GM19372 (cell line): Measurements from ENCODE around the gene MKKS.
A peak's percentile ranks its signal among the peaks of the same experiment; 100 is the strongest.

ENCODE experiments used
- ATAC-seq: cut with Tn5 transposase; IDR thresholded peaks from one replicate; pipeline ENCODE4 v1.9.1; 2021; ENCODE audit warnings: mild to moderate bottlenecking, low read depth, moderate library complexity; ENCODE audit not compliant: unreplicated experiment

Gene MKKS

DNA sequence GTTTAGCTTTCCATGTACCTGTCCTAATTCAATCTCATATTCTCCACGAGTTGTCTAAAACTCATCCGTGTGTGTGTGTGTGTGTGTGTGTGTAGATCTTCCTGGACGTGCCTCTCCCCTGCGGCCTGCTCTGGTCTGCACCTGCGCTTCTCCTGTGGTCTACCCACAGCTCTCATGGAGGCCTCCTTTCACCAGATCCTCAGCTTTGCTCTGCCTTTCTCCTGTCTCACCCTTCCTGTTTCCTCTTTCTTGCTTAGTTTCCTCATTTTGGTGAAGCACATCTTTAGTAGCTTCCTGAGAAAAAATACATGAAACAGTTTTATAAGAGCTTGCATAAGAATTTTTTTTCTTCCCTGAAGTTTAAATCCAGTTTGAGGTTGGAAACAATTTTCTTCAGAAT, 19.2 kb upstream of the MKKS start:
- peak; percentile 94 for ATAC-seq

DNA sequence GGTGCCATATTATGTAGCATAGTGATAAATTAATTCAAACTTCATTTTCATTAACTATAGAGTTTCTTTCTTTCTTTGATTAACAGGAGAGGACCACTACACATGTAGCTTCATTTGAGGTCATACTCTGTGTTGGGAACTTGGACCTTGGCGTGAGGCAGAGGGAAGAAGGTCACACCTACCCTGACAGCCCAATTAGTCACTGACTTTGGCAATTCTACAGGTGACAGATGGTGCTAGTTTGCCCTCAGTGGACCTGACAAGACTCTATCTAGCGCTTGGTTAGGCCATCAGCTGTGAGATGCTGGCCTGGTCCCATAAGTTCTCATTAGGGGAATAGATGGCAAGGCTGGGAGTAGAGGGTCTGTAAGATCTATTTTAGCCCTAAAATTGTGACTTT, 15.2 kb upstream of the MKKS start:
- ATAC-seq = no peak

DNA sequence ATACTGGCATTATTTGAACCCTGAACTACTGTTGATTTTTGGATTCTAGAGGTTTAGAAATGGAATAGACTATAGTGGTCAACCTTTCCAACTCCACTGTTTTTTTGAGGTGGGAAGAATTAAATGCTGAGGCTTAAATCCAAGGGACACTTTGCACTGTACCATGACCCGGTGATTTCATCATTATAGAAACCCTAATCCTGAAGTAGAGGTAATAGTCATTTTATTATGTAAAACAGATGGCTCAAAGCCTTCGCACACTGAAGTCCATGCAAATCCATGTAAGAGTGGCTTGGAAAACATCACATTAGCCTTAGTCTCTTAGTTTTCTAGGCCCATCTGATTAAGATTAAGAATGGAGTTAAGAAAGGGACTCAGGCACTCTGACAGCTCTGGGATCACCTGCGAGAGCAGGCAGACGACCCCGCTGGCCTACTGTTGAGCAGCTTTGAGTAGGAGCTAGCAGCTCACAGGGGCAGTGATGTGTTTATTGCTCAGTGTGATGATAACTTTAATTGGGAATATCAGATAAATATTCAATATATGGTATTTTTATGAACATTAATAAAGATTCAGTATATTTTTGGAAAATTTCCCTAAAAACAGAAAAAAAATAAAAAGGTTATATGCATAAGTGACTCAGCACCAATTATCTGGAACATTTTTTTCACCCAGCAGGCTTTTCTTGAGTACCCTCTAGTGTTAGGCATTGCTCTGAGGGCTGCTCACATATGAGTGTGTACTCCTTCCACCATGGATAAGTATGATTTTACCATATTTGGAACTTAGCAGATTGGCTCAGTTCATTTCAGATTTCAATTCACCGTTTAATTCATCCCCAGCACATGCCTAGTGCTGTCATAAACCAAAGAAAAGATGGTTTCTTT, 14.5 kb upstream of the MKKS start:
- ATAC-seq = no peak

DNA sequence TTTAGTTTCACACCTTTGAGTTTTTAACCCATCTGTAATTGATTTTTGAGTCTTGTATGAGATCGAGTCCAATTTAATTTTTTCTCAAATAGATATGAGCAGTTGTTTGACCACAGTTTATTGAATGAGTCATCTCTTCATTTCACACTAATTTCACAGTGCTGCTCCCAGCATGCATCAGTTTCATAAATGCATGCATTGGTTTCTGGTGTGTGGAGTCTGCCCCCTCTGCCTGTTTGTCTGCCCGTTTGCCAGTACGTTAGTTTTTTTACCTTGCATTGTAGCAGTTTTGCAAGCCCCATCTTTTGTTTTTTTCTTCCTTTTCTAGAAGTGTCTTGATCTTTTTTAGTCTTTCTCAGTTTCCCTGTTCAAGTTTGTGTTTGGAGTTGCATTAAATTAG, 13.0 kb upstream of the MKKS start:
- ATAC-seq = peak; percentile 98

DNA sequence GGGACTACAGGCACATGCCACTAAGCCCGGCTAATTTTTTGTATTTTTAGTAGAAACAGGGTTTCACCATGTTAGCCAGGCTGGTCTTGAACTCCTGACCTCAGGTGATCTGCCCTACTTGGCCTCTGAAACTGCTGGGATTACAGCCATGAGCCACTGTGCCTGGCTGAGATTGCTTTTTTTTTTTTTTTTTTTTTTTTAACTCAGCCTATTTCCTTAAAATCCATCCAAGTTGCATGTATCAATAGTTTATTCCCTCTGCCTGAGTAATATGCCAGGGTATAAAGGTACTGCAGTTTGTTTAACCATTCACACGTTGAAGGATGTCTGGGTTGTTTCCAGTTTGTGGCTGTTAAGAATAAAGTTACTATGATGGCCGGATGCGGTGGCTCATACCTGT, 11.7 kb upstream of the MKKS start:
- no peak for ATAC-seq

DNA sequence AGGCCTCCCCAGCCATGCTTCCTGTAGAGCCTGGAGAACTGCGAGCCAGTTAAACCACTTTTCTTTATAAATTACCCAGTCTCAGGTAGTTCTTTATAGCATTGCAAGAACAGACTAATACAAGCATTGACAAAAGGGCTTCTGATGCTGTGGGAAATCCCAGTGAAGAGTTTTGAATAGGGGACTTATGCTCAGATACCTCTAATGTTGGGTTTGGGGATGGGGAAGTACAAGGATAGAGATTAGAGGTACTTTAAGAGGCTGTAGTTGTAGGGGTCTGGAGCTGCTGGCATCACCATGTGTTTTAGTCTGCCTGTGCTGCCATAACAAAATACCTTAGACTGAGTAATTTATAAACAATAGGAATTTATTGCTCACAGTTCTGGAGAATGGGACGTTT, 9.9 kb upstream of the MKKS start:
- ATAC-seq = no peak

DNA sequence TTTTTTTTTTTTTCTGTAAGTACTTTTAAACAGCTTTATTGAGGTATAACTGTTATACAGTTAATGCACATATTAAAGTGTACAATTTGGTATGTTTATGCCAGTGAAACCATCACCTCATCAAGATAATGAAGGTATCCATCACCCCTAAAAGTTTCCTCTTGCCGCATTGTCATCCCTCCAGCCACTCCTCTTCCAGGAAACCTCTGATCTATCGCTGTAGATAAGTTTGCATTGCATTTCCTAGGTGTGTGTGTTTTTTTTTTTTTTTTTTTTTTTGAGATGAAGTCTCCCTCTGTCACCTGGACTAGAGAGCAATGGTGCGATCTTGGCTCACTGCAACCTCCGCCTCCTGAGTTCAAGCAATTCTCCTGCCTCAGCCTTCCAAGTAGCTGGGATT, 4.2 kb upstream of the MKKS start:
- no peak for ATAC-seq

DNA sequence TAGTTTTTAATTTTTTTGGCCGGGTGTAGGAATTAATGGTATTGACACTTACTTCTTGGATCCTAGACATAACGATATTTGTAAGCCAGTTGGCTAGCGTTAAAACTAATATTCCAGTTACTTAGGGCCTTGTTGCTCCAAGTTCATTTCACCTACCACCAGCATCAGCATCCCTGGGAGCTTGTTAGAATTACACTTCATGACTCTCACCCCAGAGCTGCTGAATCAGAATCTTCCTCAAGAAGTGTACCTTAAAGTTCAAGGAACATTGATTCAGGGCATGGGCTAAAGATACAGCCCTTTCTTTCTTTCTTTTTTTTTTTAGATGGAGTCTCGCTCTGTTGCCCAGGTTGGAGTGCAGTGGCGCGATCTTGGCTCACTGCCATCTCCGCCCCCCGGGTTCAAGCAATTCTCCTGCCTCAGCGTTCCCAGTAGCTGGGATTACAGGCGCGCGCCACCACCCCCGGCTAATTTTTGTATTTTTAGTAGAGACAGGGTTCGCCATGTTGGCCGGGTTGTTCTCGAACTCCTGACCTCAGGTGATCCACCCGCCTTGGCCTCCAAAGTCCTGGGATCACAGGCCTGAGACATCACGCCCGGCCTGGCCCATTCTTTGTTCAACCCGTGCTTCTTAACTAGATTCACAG, 2.2 kb upstream of the MKKS start:
- ATAC-seq = no peak

DNA sequence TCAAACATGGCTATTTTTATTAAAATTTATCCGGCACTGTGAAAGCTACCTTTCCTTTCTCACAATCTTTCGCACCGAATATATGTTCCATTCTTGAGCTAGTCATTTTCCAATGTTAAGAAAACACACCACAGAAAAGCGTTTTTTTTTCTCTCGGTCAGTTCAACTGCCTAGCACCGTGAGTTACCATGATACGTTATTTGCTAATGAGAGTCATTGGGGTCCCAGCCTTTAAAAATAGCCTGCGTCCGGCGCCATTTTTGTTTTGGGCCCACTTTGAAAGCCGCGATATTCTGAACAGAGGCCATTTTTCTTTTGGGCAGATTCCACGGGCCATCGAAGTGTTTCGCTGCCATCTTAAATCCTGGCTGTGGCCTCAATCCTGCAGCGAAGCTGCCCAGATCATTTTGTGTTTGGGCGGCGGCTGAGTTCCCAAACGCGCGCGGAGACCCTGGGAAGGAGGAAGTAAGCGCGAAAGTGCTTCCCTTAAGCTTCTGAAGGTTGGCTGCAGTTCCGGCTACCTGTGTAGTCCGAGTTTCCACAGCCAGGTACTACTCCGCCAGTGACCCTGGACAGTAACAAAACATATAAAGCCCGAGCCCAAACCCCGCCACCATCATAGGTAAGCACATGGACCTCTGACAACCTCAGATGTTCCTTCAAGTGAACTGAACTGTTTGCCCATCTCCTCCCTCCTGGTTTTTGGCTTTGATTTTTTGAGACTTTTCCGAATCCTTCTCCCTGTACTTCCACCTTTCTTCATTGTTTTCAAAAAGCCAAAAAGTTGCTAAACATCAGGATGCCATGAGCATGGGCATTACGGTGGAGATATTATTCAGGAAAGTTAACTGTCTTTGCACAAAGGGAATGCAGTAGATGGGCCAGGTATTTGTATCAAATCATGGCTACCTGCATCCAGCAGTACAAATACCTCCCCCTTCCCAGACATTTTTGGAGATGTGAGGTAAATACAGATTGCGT, 1.1 kb upstream of the MKKS start, which contains the start of gene SLX4IP:
Gene SLX4IP (plus strand): TSS at position 474 of the 981 bp plus-strand sequence. CDS start 22,900 bp downstream, outside the sequence.
- peak; percentile 55 for ATAC-seq

DNA sequence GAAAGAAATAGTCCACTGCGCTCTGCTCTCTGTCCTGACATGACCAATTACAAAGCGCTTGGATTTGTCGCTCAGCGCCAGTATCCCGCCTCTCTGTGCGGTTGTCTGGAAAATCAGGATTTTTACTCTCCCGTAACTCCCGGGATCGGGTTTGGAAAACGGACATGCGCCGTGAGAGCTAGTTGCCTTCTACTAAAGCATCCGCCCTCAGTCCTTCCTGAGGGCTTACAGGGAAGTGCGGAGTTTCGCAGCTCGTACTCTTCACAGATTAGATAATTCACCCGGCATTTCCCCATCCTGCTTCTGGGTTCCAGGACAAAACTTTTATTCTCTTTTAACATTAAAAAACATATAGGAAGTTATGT, 427 bp upstream of the MKKS start:
- peak; percentile 32 for ATAC-seq

DNA sequence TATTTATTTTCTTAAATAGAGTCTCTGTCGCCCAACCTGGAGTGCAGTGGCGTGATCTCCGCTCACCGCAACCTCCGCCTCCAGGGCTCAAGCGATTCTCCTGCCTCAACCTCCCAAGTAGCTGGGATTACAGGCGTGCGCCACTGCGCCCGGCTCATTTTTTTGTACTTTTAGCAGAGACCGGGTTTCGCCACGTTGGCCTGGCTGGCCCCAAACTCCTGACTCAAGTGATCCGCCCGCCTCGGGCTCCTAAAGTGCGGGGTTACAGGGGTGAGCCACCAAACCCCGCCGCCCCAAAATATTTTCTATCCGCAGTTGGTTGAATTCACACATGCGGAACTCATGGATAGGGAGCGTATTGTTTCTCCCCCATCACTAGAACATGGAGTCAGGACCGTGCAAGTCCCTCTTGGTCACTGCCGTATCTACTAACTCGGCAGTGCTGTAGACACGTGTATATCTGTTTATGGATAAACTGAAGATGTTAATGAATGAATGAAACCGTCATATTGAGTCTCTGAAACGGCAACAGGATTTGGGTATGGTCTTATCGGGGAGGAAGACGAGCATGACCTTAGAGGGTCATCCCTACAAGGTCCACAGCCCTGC, 904 bp downstream of the MKKS start:
- no peak for ATAC-seq

DNA sequence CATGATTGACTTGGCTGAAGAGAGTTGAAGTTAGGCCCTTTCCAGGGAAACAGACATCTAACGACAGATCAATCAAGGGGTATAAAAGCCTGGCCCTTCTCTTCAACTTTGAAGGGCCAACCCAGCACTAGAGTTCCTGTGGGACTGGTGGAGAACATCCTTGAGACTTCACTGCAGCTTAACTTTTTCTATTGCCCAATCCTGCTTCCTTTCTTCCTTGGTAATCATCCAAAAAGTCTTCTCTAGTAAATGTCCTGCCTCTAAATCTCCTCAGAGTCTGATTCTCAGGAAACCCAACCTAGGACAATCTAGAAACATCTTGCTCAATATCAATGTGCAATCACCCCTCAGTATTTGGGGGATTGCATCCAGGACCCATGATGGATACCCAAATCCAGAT, 1.9 kb downstream of the MKKS start:
- ATAC-seq = no peak

DNA sequence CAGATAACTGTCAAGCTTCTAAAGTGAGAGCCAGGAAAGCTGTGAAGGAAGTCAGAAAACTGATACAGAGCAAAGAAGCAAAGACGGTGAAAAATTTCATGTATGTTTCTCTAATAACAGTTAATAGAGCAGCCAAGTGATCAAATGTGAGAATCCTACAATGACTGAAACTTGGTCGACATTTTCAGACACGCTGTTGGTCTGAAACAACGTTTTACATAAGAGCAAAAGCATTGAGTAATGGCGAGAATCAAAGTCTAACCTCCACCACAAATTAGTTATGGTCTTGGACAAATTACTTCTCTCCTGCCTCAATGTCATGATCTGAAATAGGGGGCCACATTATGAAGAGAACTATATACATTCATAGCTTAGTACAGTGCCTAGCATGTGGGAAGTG, 3.3 kb downstream of the MKKS start:
- no peak for ATAC-seq

DNA sequence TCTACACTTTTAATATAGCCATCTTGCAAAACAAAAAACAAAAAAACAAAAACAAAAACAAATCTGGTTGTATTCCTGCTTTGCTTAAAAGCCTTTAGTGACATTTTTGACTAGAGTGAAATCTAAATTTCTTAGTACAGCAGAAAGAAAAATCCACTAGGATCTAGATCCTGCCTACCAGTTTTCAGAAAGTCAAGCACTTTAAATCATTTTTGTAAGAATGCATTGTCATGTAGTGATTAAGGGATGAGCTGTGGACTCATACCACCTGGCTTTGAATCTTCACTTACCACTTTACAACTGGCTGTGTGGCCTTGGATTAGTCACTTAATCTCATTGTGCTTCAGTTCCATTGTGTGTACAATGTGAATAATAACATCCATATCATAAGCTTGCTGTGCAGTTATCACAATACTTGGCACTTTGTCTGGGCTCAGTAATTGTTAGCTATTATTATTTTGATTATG, 4.0 kb downstream of the MKKS start:
- ATAC-seq = no peak

DNA sequence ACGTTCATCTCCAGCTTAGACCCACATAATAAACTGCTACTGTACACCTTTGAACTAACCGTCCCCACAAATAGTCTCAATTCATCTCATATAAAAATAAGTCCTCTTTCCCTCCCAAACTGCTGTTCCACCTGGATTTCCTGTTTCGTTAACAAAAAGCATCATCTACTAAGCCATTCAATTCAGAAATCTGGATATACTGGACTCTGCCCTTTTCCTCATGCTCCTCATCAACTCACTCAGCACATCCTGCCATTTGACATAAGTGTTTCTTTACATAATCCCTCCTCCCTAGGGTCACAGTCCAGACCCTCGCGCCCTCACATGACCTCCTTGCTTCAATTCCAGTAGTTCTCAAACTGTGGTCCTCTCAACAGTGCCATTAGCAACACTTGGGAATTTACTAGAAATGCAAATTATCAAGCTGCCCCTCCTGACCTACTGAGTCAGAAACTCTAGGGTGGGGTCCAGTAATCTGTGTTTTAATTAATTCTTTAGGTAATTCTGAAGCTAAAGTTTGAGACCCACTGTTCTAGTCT, 4.5 kb downstream of the MKKS start:
- ATAC-seq = no peak

DNA sequence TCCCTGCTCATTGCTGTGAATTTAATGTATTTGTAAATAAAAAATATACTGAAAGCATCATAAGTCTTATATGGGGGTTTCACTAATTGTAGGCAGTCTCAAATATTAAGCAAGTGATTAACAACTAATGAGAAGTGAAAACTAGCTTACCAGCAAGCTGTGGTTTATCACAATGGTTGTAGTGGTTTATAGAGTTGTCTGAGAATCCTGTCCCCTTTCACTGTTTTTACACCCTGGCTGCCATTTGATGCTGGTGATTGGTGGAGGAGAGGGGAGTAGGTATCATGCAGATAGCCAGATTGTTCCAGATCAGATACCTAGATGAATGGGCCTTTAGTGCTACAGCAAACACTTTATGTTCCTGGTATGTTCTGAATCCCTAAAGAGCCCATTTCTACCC, 6.0 kb downstream of the MKKS start:
- ATAC-seq = no peak

DNA sequence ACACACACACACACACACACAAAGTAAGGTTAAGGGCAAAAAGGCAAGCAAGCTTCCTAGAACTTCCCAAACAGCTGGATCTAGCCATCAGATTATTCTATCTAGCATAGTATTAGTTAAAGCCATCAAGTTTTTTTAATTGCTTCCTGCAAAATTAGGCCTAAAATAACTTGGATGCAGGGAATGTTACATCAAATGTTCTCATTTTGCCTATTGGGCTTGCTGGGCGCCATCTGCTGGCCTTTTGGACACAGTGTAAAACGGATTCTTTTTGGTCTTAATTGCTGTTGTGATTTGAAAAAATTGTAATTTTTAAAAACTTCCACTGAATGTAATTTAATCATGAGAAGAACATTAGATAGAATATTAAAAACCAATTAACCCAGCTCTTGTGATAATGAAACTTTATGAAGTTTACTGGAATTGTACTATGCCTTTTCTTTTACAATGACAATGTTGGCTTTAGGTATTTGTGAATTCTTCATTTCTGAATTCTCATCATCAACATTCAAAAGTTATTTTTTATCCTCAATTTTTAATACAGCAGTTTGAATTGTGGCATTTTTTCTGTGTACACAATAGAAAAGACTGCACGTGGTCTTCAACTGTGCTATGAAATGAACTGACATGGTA, 6.8 kb downstream of the MKKS start:
- no peak for ATAC-seq

DNA sequence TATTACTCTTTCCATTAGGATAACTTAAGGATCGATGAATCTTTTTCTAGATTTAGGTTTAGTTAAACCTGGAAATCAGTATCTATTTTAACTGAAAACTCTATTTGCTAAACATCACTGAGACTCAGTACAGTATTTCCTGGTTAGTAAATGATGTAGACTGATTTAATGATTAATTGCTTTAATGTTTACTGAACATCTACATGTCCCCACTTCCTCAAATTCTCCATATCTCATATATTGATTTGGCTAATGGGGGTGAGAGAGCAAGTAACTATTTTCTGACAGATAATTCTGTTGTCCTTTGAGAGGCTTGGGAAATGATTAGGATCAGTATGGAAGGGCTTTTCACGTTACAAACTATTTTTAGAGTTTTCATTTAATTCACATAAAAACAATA, 10.3 kb downstream of the MKKS start:
- ATAC-seq = no peak

DNA sequence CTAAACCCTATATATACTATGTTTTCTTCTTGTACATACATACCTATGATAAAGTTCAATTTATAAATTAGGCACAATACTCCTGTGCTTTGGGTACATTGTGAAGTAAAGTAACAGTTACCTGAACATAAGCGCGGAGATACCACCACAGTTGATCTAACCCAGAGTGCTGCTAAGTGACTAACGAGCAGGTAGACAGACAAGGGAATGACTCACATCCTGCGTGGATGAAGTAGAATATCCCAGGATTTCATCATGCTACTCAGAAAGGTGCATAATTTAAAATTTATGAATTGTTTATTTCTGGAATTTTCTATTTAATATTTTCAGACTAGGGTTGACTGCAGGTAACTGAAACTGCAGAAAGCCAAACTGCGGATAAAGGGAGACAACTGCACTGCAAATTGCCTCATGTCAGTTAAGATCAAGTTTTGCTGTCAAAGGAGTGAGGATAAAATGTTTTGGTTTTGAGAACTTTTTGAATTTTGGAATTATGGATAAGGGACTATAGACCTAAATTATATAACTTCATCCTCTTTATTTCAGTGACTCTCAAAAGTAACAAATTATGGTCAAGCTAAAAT, 14.4 kb downstream of the MKKS start:
- ATAC-seq = no peak
